Spinal cord (tissue), 10 donors: Measurements from ENCODE around the gene ISOC2. TPM values are rescaled to one million over a fixed set of nuclear protein-coding genes. Genes with fewer than 3 reads are reported as not detected.
"Not testable (repeated sequence)": the region's sequence is repeated elsewhere in the genome, so short reads cannot be mapped to it uniquely, and the experiment has no call there.

Source experiments
- DNase-seq, 6 donors: peaks; one replicate each; pipeline versions ENCODE4 v3.0.0 to v3.0.0-alpha.2; 2013 to 2015; ENCODE audit warnings: low spot score in 6 of 6, low read depth in 4 of 6
- H3K27ac ChIP-seq: one replicate; pipeline ENCODE4 v1.5.1; 2013; ENCODE audit warnings: low read depth, low read length, control low read depth
- H3K27me3 ChIP-seq: one replicate; pipeline ENCODE4 v1.6.1; 2013; ENCODE audit warnings: low read length; ENCODE audit not compliant: control insufficient read depth, insufficient read depth
- H3K36me3 ChIP-seq: one replicate; pipeline ENCODE4 v1.6.1; 2013; ENCODE audit warnings: low read length; ENCODE audit not compliant: control insufficient read depth, insufficient read depth
- H3K4me1 ChIP-seq: one replicate; pipeline ENCODE4 v1.6.1; 2013; ENCODE audit warnings: low read length; ENCODE audit not compliant: control insufficient read depth, insufficient read depth
- H3K4me3 ChIP-seq: one replicate; pipeline ENCODE4 v1.5.1; 2013; ENCODE audit warnings: low read depth, low read length, control low read depth
- H3K9me3 ChIP-seq: one replicate; pipeline ENCODE4 v1.6.1; 2013; ENCODE audit warnings: low read length; ENCODE audit not compliant: control insufficient read depth, insufficient read depth
- WGBS: methylation state at CpG from one replicate; pipeline ENCODE4 v1.1.5; 2013; ENCODE audit warnings: missing lambda C conversion rate; ENCODE audit not compliant: insufficient coverage; 5-methylcytosine and 5-hydroxymethylcytosine counted together
- polyA plus RNA-seq, 2 donors: library from polyadenylated mRNA; unstranded; fragments of 120-200 nt; gene quantifications; one replicate each; pipeline ENCODE4 v1.2.1, GENCODE V29; 2013; ENCODE audit not compliant: insufficient read length in 2 of 2
- total RNA-seq, 2 donors: library from RNA; depleted of rRNA in 1 of 2; stranded (reverse); fragments of 120-200 nt in 1 of 2; fragments of >200 nt in 1 of 2; gene quantifications; one replicate each; pipeline versions ENCODE4 v1.2.3 to v1.2.4, GENCODE V29; 2013 to 2014
- donor health status: healthy.

The ISOC2 gene
- total and polyA plus RNA-seq, 4 donors: 30.3 to 65.1 (median 59.8) TPM

DNA sequence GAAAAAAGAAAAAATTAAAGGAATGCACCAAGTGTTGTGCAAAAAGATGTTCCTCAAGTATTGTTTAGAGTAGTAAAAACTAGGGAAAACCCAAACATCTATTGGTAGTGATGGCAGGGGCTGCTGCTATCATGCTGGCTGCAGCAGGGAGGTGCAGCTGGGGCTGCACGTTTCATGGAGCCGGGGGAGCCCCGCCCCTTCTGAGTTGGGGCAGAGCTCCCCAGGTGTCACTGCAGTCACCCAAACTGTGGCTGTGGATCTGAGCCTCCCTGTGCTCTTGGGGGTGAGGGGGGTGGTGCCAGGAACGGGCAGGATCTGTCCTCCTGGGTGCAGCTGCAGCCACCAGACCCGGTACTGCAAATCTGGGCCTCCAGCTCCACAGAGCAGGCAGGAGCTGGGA, 42.3 kb downstream of the ISOC2 start:
- H3K36me3 ChIP-seq: no peaks in the 10 kb centered on the region
- WGBS: 73% methylated on average over 5 of the region's 5 CpGs
- H3K27ac ChIP-seq: no peak overlapping the region
- DNase-seq: no peak
- no peak overlapping the region for H3K4me3 ChIP-seq
- H3K4me1 ChIP-seq: peaks cover 10% of the 10 kb centered on the region
- H3K9me3 ChIP-seq: no peaks in the 10 kb centered on the region
- H3K27me3 ChIP-seq: no peaks in the 10 kb centered on the region

DNA sequence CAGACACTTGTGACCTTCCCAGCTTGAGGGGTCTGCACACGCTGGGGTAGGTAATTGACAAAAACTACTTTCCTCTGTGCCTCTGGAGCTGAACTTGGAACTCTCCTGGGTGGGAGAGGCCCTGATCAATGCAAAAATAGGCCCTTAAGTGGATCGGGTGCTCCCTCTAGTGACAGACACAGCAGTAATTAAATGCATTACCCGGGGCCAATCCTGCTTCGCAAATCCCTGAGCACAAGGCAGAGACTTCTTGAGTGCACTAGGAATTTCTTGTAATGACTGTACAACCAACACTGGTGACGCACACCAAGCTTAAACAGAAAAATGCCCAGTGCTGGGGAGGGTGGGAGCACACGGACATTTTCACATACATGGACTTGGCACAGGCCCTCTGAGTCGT, 43.3 kb downstream of the ISOC2 start:
- DNase-seq: peak in 5 of 6 donors; percentile 47 to 93 (median 71)
- Histone ChIP-seq H3K4me1 (peaks cover 4% of the 10 kb centered on the region), H3K27me3 (no peaks in the 10 kb centered on the region), H3K9me3 (no peaks in the 10 kb centered on the region), H3K27ac (no peak overlapping the region), H3K36me3 (no peaks in the 10 kb centered on the region), H3K4me3 (no peak overlapping the region)
- WGBS: 8% methylated on average over 4 of the region's 7 CpGs

- no peak for DNase-seq
- Histone ChIP-seq H3K4me1 (peaks cover 27% of the 10 kb centered on the region), H3K36me3 (peaks cover 9% of the 10 kb centered on the region), H3K27ac (no peak overlapping the region), H3K27me3 (no peaks in the 10 kb centered on the region), H3K9me3 (no peaks in the 10 kb centered on the region), H3K4me3 (no peak overlapping the region)
- 100% methylated on average over 2 of the region's 2 CpGs for WGBS
Measured at GRCh38 chr19:55410168-55410567, 51.3 kb downstream of the ISOC2 start.

DNA sequence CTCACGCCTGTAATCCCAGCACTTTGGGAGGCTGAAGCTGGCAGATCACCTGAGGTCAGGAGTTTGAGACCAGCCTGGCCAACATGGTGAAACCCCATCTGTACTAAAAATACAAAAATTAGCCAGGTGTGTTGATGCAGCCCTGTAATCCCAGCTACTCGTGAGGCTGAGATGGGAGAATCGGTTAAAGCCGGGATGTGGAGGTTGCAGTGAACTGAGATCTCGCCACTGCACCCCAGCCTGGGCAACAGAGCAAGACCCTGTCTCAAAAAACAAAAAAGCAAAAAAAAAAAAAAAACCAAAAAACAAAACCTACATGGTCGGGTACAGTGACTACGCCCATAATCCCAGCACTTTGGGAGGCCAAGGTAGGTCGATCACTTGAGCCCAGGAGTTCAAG, 52.3 kb downstream of the ISOC2 start:
- not testable (repeated sequence) for DNase-seq, H3K9me3 ChIP-seq, H3K4me3 ChIP-seq, H3K27ac ChIP-seq, H3K27me3 ChIP-seq
- Histone ChIP-seq H3K4me1 (peaks cover 27% of the 10 kb centered on the region), H3K36me3 (peaks cover 15% of the 10 kb centered on the region)
- 100% methylated on average over 1 of the region's 8 CpGs for WGBS

- peaks cover 28% of the 10 kb centered on the region for H3K4me1 ChIP-seq
- DNase-seq: no peak
- H3K36me3 ChIP-seq: peaks cover 21% of the 10 kb centered on the region
- 70% methylated on average over 8 of the region's 9 CpGs for WGBS
- peak overlapping the region; percentile 59 for H3K4me3 ChIP-seq
- H3K9me3 ChIP-seq: no peaks in the 10 kb centered on the region
- no peaks in the 10 kb centered on the region for H3K27me3 ChIP-seq
- H3K27ac ChIP-seq: peak overlapping the region; percentile 98
Measured at GRCh38 chr19:55408533-55408872, 52.9 kb downstream of the ISOC2 start.

DNA sequence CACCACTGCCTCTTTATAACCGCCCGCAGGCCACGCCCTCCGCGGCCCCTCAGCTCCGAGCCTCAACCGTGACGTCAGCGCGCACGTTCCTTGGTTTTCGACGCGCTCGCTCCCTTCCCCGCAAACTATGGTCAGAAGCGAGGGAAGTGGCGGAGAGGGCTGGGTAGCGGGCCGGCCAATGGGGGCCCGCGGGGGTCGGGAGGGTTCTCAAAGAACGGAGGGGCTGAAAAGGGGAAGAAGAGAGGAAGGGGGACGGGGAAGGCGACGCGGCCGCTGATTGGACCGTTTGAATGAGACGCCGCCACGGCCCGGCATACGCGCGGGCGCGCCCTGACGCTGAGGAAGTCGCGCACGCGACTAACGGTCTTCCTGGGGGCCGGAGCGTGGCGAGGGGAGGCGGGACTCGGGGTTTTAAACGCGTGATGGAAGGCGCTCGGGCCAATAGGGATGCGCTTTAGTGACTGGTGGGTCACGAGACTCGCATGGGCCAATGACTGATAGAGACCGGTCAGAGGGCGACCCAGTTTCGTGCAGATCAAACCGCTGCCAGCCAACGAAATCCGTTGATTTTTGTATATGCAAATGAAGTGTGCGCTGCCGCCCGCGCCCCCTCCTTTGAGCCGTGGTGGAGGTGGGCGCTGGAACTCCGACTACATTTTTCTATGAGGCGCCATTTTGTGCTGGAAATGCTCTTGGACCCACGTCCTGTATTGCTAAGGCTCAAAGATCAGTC, 53.5 kb downstream of the ISOC2 start:
- Histone ChIP-seq H3K9me3 (no peaks in the 10 kb centered on the region), H3K4me3 (peak overlapping the region; percentile 59), H3K4me1 (peaks cover 32% of the 10 kb centered on the region), H3K27me3 (no peaks in the 10 kb centered on the region), H3K36me3 (peaks cover 27% of the 10 kb centered on the region), H3K27ac (peak overlapping the region; percentile 98)
- under 1% methylated on average over 72 of the region's 72 CpGs for WGBS
- peak; percentile 97 to 100 (median 99) for DNase-seq

- peak within 1 kb of the TSS; percentile 98 for H3K27ac ChIP-seq
- not testable (repeated sequence) for H3K9me3 ChIP-seq, DNase-seq, H3K27me3 ChIP-seq
- peak within 1 kb of the TSS; percentile 59 for H3K4me3 ChIP-seq
- peaks cover 36% of the 10 kb centered on the region for H3K4me1 ChIP-seq
- peaks cover 32% of the 10 kb centered on the region for H3K36me3 ChIP-seq
- under 1% methylated on average over 36 of the region's 36 CpGs for WGBS
Measured at GRCh38 chr19:55407550-55407799, 54.0 kb downstream of the ISOC2 start, which contains the start of gene UBE2S. TSS of gene UBE2S (minus strand) at chr19:55407788. CDS start at chr19:55407589, 199 bp downstream.

GRCh38 chr19:55406826-55407549, 54.5 kb downstream of the ISOC2 start:
- H3K36me3 ChIP-seq: peaks cover 37% of the 10 kb centered on the region
- H3K27ac ChIP-seq: peak overlapping the region; percentile 78
- H3K4me3 ChIP-seq: peak overlapping the region; percentile 59
- WGBS: 0% methylated on average over 23 of the region's 35 CpGs
- H3K4me1 ChIP-seq: peaks cover 38% of the 10 kb centered on the region
- no peaks in the 10 kb centered on the region for H3K27me3 ChIP-seq
- peak in 1 of 6 donors; percentile 53 for DNase-seq
- no peaks in the 10 kb centered on the region for H3K9me3 ChIP-seq

GRCh38 chr19:55406091-55406825, 55.2 kb downstream of the ISOC2 start:
- 74% methylated on average over 8 of the region's 14 CpGs for WGBS
- Histone ChIP-seq H3K27me3 (no peaks in the 10 kb centered on the region), H3K4me1 (peaks cover 38% of the 10 kb centered on the region), H3K27ac (no peak overlapping the region), H3K4me3 (peak overlapping the region; percentile 59), H3K9me3 (no peaks in the 10 kb centered on the region), H3K36me3 (peaks cover 44% of the 10 kb centered on the region)
- no peak for DNase-seq
